22Rv1 (cell line): ENCODE data around the gene CUL7.

Experiments used
- H3K27ac ChIP-seq: fragments of 450-650 bp; 2 replicates; pipeline ENCODE4 v1.5.1; 2017
- CTCF ChIP-seq: fragments of 450-650 bp; IDR thresholded peaks from 2 replicates; pipeline ENCODE4 v1.5.1; 2017; ENCODE audit warnings: mild to moderate bottlenecking
- ZFX ChIP-seq: fragments of 450-650 bp; IDR thresholded peaks from 2 replicates; pipeline ENCODE4 v1.6.1; 2017; ENCODE audit warnings: antibody characterized with exemption, borderline replicate concordance

The CUL7 gene

GRCh38 chr6:43021270-43022047 lies 32.2 kb downstream of the CUL7 start, which contains the start of gene RRP36:
TSS of gene RRP36 (plus strand) at chr6:43021623. CDS start at chr6:43021655, 32 bp downstream.
- peak within 1 kb of the TSS; percentile 84 for H3K27ac ChIP-seq
- no peak for TF ChIP-seq CTCF
- TF ChIP-seq ZFX: no peak

GRCh38 chr6:43020847-43021246 lies 32.8 kb downstream of the CUL7 start:
- TF ChIP-seq CTCF: no peak
- no peak for TF ChIP-seq ZFX
- H3K27ac ChIP-seq: peak overlapping the region; percentile 84

GRCh38 chr6:43020052-43020705 lies 33.5 kb downstream of the CUL7 start:
- peak overlapping the region; percentile 84 for H3K27ac ChIP-seq

GRCh38 chr6:43019152-43019551 lies 34.5 kb downstream of the CUL7 start:
- TF ChIP-seq CTCF: no peak
- TF ChIP-seq ZFX: no peak
- H3K27ac ChIP-seq: no peak overlapping the region

More at GRCh38 chr6:43020052-43020705, 33.5 kb downstream of the CUL7 start:
- TF ChIP-seq ZFX: no peak
- no peak for TF ChIP-seq CTCF

- no peak for TF ChIP-seq ZFX
- no peak for TF ChIP-seq CTCF
- no peak overlapping the region for H3K27ac ChIP-seq
Measured at GRCh38 chr6:43016943-43017334, 36.7 kb downstream of the CUL7 start.

- no peak for TF ChIP-seq ZFX
- TF ChIP-seq CTCF: no peak
- H3K27ac ChIP-seq: no peak overlapping the region
Measured at GRCh38 chr6:43016176-43016942, 37.3 kb downstream of the CUL7 start.
